ENCODE measurements around the gene TIGAR.

- TF ChIP-seq POLR2A (IDR thresholded peaks at IDR 0.05) (no peak), EP300 (IDR thresholded peaks at IDR 0.05) (no peak), POLR2AphosphoS5 (IDR thresholded peaks at IDR 0.05) (no peak)
- TF ChIP-seq, protein P1, sequence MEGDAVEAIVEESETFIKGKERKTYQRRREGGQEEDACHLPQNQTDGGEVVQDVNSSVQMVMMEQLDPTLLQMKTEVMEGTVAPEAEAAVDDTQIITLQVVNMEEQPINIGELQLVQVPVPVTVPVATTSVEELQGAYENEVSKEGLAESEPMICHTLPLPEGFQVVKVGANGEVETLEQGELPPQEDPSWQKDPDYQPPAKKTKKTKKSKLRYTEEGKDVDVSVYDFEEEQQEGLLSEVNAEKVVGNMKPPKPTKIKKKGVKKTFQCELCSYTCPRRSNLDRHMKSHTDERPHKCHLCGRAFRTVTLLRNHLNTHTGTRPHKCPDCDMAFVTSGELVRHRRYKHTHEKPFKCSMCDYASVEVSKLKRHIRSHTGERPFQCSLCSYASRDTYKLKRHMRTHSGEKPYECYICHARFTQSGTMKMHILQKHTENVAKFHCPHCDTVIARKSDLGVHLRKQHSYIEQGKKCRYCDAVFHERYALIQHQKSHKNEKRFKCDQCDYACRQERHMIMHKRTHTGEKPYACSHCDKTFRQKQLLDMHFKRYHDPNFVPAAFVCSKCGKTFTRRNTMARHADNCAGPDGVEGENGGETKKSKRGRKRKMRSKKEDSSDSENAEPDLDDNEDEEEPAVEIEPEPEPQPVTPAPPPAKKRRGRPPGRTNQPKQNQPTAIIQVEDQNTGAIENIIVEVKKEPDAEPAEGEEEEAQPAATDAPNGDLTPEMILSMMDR (IDR thresholded peaks at IDR 0.05), result no peak
These were observed 45.1 kb upstream of the TIGAR start for GRCh38 chr12:4275870-4276301.
